ENCODE measurements around the gene IGSF21.

The IGSF21 gene

DNA sequence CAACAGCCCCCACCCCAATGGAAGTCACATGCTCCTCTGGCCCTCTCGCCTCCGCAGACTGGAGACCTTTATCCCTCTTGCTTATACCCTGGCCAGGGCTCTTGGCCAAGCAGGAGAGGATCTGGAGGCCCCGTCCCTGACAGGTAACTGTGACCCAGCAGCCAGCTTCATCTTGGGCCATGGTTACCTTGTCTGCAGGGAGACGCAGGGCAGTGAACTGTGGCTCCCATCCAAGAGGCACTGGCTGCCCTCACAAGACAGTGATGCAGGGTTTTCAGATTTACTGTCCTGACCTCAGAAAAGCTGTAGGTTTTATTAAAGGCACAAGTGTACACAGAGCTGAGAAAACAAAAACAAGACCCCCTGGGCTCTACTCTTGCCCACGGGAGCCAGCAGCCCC, 276.5 kb downstream of the IGSF21 start:
- no peak for DNase-seq

- DNase-seq = no peak
Observed at GRCh38 chr1:18384471-18384870, 276.9 kb downstream of the IGSF21 start.

- DNase-seq = no peak
Observed at GRCh38 chr1:18385239-18385790, 277.7 kb downstream of the IGSF21 start.

GRCh38 chr1:18386591-18386990, 279.0 kb downstream of the IGSF21 start:
- no peak for DNase-seq

- no peak for DNase-seq
Observed at GRCh38 chr1:18387307-18387706, 279.7 kb downstream of the IGSF21 start.

DNA sequence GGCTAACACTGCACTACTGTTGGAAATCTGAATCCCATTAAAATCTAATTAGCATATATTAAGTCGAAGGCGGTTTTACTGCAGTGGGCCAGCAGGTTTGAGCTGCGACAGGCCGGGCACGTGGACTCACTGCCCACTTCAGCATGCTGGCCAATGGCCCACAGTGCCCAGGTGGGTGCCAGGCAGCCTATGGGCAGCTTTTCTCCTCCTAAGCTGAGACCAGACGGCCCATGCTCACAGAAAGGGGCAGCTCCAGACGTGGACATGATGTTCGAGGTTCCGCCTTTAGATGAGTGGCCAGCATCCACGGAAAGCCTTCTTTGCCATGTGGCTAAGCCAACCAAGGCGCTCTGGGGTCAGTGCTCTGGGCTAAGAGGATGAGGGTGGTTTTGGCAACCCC, 283.4 kb downstream of the IGSF21 start:
- no peak for DNase-seq

DNA sequence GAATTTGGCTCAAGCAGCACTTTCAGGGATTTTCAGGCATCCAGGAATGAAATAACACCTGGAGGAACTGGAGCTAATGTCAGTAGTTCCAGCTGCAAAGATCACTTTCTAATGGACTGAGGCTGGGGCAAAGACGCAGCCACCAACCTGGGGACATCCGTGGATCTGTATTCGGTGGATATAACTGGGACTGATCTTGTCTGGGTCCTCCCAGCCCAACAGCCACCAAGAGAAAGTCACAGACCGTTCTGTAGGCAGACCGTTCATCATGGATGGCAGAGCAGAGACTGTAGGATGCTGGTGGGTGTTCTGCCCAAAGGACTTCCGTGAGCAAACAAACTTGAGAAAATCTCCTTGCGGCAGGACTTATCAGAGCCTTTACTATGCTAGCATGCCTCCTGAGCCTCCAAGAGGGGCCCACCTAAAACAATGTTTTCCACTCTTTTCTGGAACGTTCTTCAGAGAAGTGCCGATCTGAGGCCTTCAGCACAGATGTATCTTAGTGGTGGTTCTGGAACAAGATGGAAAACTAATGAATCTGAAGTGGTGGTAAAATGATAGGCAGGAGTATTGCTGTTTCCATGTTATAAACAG, 287.1 kb downstream of the IGSF21 start:
- DNase-seq = no peak

DNA sequence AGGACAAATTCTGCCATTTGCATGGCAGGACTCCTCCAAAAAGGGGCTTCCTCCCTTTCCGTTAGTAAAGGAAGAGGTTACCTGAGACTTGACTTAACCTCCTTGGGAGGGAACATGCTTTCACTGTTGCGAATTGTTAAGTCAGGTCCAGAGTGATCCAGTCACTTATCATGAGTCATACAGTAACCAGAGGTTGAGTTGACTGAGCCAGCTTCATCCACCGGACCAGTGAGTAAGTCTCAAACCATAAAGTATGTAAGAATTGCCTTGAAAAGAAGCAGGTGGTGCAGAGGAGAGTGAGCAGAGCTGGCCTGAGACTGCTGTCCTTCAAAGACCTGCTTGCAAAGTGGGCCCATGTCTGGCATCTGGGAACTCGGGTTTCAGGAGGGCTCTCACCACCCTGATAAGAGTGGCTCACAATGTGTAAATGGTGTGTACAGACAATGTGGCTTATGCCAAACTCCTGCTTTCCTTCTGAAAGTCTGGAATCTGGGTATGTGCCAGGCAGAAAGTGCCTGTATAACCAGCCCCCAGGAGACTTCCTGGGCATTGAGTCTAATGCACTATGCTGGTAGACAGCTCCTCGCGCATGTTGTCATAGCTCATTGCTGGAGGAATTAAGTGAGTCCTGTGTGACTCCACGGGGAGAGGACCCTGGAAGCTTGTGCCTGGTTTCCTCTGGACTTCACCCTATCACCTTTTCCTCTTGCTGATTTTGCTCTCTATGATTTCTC, 288.8 kb downstream of the IGSF21 start:
- DNase-seq = no peak

GRCh38 chr1:18397641-18398040, 290.0 kb downstream of the IGSF21 start:
- no peak for DNase-seq

DNA sequence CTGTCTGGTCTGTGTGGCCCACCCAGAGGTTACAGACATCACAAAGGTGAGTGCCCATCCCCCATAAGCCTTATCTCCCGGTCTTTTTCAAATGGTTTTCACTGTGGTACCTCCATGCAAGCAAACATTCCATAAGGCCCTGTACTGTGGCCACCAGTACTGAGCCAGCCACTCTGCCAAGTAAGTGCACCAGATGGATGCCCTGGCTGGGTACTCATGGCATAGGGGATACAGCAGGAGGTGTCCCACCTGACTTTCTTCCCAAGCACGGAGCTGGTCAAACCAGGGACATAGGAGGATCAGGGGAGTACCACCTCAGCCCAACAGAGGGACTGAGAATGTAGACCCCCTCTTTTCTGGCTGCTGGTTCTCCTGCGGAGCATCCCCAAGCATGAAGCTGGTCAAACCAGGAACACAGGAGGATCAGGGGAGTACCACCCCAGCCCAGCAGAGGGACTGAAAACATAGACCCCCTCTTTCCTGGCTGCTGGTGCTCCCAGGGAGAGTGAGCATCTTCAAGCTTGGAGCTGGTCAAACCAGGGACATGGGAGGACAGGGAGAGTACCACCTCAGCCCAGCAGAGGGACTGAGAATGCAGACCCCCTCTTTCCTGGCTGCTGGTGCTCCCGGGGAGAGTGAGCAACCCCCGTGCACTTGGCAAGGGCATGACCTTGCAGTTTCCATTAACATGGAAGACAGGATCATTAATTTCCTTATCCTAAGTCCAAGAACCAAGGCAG, 291.4 kb downstream of the IGSF21 start:
- DNase-seq = no peak

DNA sequence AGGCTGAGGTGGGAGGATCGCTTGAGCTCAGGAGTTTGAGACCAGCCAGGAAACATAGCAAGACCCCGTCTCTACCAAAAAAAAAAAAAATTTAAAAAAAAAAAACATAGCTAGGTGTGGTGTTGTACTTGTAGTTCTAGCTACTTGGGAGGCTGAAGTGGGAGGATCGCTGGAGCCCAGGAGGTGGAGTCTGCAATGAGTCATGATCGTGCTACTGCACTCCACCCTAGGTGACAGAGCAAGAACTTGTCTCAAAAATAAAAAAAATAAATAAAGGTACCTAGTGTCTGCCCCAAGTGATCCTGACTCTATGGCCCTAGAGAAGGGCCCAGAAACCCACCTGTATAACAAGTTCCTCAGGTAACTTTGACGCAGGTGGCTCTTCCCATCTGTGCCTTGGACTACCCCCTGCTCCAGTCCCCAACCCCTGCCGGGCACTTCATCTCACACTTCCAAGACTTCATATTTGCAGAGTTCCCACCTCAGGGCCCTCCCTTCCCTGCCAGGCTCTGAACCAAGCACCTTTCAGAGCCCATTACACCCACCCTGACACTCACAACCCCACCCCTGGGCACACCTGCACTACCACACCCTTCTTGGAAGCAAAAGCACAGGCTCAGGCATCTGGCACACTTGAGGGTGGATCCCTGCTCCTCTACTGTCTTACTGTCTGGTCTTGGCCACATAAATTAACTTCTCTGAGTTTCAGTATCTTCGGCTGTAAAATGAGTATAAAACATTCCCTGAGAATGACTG, 292.9 kb downstream of the IGSF21 start:
- DNase-seq = no peak

DNA sequence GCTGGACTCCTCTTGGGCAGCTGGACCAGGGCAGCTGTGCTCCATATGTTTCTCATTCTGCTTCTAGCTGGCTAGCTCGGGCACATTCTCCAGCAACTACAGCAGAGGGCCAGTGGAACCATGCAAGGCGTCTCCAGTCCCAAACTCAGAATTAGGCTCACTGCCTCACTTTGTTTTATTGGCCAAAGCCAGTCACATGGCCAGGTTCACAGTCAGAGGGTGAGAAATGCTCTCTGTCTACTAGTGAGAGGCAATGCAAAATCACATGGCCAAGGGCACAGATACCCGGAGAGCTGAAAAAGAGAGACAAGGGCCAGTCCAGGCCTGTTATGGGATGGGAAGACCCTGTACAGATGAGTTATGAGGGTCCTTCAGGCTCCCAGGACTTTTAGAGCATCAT, 294.3 kb downstream of the IGSF21 start:
- DNase-seq = no peak

DNA sequence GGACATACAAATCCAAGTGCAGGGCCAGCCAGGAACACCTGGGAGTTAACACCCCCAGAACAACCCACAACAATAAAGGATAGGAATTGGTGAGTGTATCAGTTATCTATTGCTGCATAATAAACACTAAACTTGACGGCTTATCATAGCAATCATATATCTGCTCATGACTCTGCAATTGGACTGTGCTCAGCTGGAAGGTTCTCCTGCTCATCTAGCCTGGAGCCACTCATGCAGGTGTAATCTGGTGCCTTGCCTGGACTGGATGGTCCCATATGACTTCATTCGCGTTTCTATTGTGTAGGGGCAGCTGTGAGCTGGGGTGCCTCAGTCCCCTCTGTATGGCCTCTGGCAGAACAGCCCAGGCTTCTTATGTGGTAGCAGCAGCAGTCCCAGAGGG, 296.9 kb downstream of the IGSF21 start:
- DNase-seq = no peak

DNA sequence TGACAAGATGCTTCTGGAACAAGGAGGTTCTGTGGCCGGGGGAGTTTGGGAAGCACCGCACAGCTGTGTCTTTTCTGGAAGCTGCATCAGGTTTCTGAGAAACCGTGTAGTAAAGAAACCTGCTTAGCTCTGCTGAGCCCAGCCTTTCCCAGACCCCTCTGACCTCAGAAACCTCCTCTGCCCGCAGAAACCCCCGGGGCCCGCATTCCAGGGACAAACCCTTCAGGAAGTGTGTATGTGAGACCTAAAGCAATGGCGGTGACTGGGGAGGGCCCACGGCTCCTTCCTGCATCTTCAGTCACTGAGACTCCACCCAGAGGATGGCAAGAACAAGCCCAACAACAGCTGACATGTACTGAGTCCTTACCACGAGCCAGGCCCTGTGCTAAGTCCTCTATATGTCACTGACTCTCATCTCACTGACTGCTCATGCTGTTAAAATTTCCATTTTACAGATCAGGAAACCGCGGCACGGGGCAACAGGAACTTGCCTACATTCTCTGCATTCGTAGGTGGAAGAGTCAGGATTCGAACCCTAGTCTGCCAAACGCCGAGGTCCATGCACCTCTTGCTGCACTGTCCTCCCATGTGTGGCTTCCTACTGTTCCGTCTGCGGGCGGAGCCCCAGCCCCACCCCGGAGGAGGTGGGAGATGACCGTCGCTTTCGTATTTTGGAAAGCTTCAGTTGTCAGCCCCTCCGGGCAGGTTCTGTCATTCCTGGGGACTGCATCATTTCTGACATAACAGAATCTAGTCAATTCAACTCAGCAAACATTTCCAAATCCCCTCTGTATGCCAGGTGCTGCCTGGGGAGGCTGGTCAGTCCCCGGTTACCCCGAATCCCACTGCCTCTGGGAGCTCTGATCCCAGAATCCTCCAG, 299.8 kb downstream of the IGSF21 start:
- no peak for DNase-seq

GRCh38 chr1:18408656-18409370, 301.2 kb downstream of the IGSF21 start:
- no peak for DNase-seq

- no peak for DNase-seq
Observed at GRCh38 chr1:18409609-18410237, 302.1 kb downstream of the IGSF21 start.

- no peak for DNase-seq
Observed at GRCh38 chr1:18410407-18410806, 302.8 kb downstream of the IGSF21 start.

DNA sequence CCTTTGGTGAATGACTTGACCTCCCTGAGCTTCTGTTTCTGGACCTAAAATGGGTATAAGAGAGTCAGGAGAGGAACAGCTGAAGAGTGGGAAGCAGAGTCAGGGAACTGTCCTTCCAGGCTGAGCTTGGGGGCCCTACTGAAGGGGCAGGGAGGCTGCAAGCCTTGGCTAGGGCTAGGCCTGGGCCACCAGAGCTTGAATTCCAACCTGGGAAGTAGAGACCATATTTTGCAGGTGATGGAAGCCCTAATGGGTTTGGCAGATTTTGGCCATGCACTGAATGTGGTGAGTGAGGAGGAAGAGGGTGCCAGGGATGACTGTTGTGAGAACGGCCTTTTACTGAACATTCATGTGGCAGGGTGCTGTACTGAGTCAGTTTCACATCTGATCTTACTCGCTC, 303.7 kb downstream of the IGSF21 start:
- DNase-seq = no peak

GRCh38 chr1:18411820-18412641, 304.4 kb downstream of the IGSF21 start:
- no peak for DNase-seq

DNA sequence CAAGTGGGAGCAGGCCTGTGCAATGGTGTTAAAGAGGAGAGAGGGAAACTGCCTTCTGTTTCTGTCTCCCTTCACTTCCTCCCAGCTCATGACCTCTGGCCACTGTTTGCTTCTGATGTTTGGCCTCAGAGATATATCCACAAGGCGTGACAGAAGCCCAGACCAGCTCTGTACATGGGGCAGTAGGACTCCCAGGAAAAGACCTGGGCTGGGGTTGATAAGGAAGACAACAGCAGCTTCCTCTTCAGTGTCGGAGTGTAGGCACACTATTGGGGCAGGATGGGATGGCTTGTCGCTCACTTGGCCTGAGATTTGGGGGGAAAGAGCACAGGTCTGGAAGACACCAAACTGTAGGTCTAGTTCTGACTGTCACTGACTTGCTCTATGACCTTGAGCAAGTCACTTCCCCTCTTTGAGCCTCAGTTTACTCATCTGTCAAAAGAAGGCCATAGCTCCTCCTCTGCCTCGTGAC, 305.3 kb downstream of the IGSF21 start:
- DNase-seq = no peak
